ENCODE measurements around the gene WDR88. TPM values are rescaled to one million over a fixed set of nuclear protein-coding genes. Genes with fewer than 3 reads are reported as not detected.

WDR88 gene
- total and polyA plus RNA-seq, 2 experiments from 2014 or later = not detected

- H3K9me3 Mint-ChIP-seq = no peaks in the 10 kb centered on the region; the same call in 2 of the 3 replicates
- H2AFZ ChIP-seq = no peak overlapping the region
- H3K4me2 ChIP-seq = no peak overlapping the region
- no peaks in the 10 kb centered on the region for H4K20me1 ChIP-seq (replicated peaks; ENCODE audit: insufficient read depth)
- H3K79me2 ChIP-seq (replicated peaks; ENCODE audit: insufficient read depth) = no peaks in the 10 kb centered on the region
- H3K4me3 Mint-ChIP-seq = no peak overlapping the region
- H3F3A ChIP-seq (replicated peaks; ENCODE audit: low read depth) = no peaks in the 10 kb centered on the region
- H3K27me3 Mint-ChIP-seq (ENCODE audit: insufficient read depth, low read depth, poor library complexity) = peaks cover 7% of the 10 kb centered on the region
- TF ChIP-seq ETS1 (IDR thresholded peaks at IDR 0.05) (no peak), CREB1 (CRISPR knock-in tag; IDR thresholded peaks at IDR 0.05; ENCODE audit: low read depth) (no peak), EZH2phosphoT487 (IDR thresholded peaks at IDR 0.05; ENCODE audit: unreplicated experiment) (no peak), NANOG (IDR thresholded peaks at IDR 0.05; ENCODE audit: borderline replicate concordance) (no peak), ZNF331 (CRISPR knock-in tag; IDR thresholded peaks at IDR 0.05; ENCODE audit: low read depth) (no peak), POLR2AphosphoS5 (IDR thresholded peaks at IDR 0.05; ENCODE audit: low read depth) (no peak), REST (IDR thresholded peaks at IDR 0.05; ENCODE audit: unreplicated experiment) (no peak), STAT1 (IDR thresholded peaks at IDR 0.05; ENCODE audit: unreplicated experiment) (no peak), EZH2 (IDR thresholded peaks at IDR 0.05; ENCODE audit: low read depth, unreplicated experiment) (no peak), ZNF462 (CRISPR knock-in tag; IDR thresholded peaks at IDR 0.05) (no peak), JUNB (IDR thresholded peaks at IDR 0.05; ENCODE audit: unreplicated experiment) (no peak), ZNF114 (CRISPR knock-in tag; IDR thresholded peaks at IDR 0.05) (no peak), CTCF (conservative IDR thresholded peaks at IDR 0.05; ENCODE audit: low read depth in 2 of 2) (no peak)
- DNase-seq (ENCODE audit: low spot score) (no peak), ATAC-seq (no peak)
- H3K27ac ChIP-seq (ENCODE audit: low read depth) = no peak overlapping the region
- no peaks in the 10 kb centered on the region for H3K9me2 ChIP-seq (ENCODE audit: insufficient read depth)
- H3K36me3 Mint-ChIP-seq (ENCODE audit: low read depth) = no peaks in the 10 kb centered on the region
- no peaks in the 10 kb centered on the region for H3K4me1 ChIP-seq (ENCODE audit: insufficient read depth)
- no peaks in the 10 kb centered on the region for H3K4me1 Mint-ChIP-seq
- no peaks in the 10 kb centered on the region for H3K27me3 ChIP-seq (ENCODE audit: insufficient read depth)
- H3K4me3 ChIP-seq = no peak overlapping the region
- H3K36me3 ChIP-seq (ENCODE audit: insufficient read depth) = no peaks in the 10 kb centered on the region
- no peak overlapping the region for H3K27ac Mint-ChIP-seq
Observed at GRCh38 chr19:33150852-33151518, 19.1 kb downstream of the WDR88 start.
